ENCODE results near the gene ALG11. TPM values are rescaled to one million over a fixed set of nuclear protein-coding genes. Genes with fewer than 3 reads are reported as not detected.

Gene ALG11
- total RNA-seq, 1 donor from 2014 or later = 36.9 TPM

DNA sequence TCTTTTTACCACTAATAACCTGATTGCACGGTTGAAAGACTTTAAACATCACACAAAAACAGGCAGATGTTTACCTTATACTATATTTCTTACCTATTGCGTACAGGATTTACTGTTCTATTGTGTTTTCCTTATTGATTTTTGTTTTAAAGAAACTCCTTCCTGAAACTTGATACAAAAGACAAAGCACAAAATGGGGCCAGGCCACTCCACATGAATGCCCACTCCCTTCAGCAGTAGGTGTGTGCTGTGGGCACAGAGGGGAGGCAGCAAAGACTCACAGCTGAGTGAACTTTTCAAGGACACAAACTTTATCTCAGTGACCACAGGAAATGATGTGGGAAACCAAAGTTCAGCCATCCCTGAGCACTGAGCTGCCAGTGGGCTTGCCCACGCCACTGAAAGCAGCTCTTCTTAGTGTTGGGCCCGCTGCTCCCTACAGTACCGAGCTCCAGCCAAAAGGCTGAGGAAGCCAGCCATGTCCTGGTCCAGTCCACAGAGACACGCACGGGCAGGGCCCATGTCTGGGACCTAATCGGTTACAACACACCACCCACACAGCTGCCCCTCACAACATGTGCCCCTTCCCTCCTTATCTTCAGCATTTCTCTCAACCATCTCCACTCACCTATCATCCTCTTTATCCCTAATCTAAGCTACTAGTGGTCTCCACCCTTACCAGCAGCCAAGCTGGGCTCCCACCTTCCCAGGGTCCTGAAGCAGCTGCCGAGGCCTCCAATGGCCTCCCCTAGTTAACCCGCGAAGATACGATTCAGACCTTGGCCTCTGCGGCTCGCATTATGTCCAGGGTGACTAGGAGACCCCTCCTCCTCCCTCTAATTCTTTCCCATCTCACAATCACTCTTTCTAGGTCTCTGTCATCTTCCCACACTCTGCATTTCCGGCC lies 40.4 kb upstream of the ALG11 start:
- CTCF ChIA-PET = no interaction called here

DNA sequence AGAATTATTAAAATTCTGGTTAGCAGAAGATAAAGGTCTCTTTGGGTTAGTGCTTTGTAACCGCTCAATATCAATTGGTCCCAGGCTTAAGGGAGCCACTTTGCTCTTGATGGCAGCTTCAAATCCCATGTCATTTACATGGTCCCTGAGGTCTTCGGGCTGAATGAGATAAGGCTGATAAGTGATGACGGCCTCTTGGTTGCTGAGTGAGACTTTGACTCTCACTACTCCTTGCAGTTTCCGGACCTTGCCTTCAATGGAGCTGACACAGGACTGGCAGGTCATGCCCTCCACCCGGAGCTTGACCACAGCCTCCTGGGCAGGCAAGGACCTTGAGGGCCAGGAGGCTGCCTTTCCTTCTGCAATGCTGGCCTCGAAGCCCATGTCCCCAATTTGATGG lies 37.7 kb upstream of the ALG11 start:
- TF ChIP-seq, protein P1, sequence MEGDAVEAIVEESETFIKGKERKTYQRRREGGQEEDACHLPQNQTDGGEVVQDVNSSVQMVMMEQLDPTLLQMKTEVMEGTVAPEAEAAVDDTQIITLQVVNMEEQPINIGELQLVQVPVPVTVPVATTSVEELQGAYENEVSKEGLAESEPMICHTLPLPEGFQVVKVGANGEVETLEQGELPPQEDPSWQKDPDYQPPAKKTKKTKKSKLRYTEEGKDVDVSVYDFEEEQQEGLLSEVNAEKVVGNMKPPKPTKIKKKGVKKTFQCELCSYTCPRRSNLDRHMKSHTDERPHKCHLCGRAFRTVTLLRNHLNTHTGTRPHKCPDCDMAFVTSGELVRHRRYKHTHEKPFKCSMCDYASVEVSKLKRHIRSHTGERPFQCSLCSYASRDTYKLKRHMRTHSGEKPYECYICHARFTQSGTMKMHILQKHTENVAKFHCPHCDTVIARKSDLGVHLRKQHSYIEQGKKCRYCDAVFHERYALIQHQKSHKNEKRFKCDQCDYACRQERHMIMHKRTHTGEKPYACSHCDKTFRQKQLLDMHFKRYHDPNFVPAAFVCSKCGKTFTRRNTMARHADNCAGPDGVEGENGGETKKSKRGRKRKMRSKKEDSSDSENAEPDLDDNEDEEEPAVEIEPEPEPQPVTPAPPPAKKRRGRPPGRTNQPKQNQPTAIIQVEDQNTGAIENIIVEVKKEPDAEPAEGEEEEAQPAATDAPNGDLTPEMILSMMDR (IDR thresholded peaks at IDR 0.05) = no peak
- POLR2A ChIA-PET = no interaction called here
- Mint-ChIP-seq H3K4me3 (no peak overlapping the region), H3K36me3 (ENCODE audit: low read depth) (no peaks in the 10 kb centered on the region), H3K9me3 (no peaks in the 10 kb centered on the region), H3K4me1 (no peaks in the 10 kb centered on the region), H3K27me3 (peaks cover 8% of the 10 kb centered on the region), H3K27ac (no peak overlapping the region)
- ATAC-seq (ENCODE audit: low read depth) = no peak
- DNase-seq = no peak
- CTCF ChIA-PET = no interaction called here
- intact Hi-C loops (cut with micrococcal nuclease) = no loop called here

More for the DNA sequence above, 40.4 kb upstream of the ALG11 start:
- no peak for ATAC-seq (ENCODE audit: low read depth)
- Mint-ChIP-seq H3K4me1 (no peaks in the 10 kb centered on the region), H3K4me3 (no peak overlapping the region), H3K36me3 (ENCODE audit: low read depth) (no peaks in the 10 kb centered on the region), H3K27ac (no peak overlapping the region), H3K27me3 (peaks cover 7% of the 10 kb centered on the region), H3K9me3 (no peaks in the 10 kb centered on the region)
- DNase-seq = no peak
- intact Hi-C loops (cut with micrococcal nuclease) = no loop called here
- TF ChIP-seq, protein P1 (IDR thresholded peaks at IDR 0.05) = no peak
- POLR2A ChIA-PET = no interaction called here

DNA sequence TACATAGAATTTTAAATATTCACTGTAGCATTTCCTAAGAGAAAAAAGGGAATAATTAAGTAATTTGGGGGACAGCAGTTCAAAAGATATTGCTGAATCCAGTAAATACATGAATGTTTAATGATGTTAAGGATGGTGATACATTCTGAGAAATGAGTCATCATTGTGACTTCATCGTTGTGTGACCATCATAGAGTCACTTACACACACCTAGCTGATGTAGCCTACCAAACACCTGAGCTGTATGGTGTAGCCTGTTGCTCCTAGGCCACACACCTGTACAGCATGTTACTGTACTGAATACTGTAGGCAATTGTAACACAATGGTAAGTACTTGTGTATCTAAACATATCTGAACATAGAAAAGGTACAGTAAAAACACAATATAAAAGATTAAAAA lies 35.8 kb upstream of the ALG11 start:
- TF ChIP-seq, protein P1 (IDR thresholded peaks at IDR 0.05) = no peak
- no peaks in the 10 kb centered on the region for H3K9me3 Mint-ChIP-seq
- DNase-seq (no peak), ATAC-seq (ENCODE audit: low read depth) (no peak)
- ChIA-PET CTCF (interaction anchor here (1.0 kb wide), 1 partner anchor 63 kb away, joined by 3 read pairs; no protein-coding TSS in a partner anchor), POLR2A (no interaction called here)
- no peaks in the 10 kb centered on the region for H3K36me3 Mint-ChIP-seq (ENCODE audit: low read depth)
- peaks cover 8% of the 10 kb centered on the region for H3K27me3 Mint-ChIP-seq
- intact Hi-C loops (cut with micrococcal nuclease) = no loop called here
- H3K27ac Mint-ChIP-seq = no peak overlapping the region
- H3K4me1 Mint-ChIP-seq = no peaks in the 10 kb centered on the region
- no peak overlapping the region for H3K4me3 Mint-ChIP-seq

DNA sequence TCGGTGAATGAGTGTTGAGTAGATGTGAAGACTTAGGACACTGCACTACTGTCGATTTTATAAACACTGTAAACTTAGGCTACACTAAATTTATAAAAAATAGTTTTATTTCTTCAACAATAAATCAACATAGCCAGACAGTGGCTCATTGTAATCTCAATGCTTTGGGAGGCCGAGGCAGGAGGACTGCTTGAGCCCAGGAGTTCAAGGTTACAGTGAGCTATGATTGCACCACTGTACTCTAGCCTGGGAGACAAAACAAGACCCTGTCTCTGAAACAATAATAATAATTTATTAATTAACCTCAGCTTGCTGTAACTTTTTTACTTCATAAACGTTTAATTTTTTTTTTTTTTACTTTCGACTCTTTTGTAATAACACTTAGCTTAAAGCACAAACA lies 35.3 kb upstream of the ALG11 start:
- POLR2A ChIA-PET = no interaction called here
- H3K27me3 Mint-ChIP-seq = peaks cover 8% of the 10 kb centered on the region
- CTCF ChIA-PET = no interaction called here

DNA sequence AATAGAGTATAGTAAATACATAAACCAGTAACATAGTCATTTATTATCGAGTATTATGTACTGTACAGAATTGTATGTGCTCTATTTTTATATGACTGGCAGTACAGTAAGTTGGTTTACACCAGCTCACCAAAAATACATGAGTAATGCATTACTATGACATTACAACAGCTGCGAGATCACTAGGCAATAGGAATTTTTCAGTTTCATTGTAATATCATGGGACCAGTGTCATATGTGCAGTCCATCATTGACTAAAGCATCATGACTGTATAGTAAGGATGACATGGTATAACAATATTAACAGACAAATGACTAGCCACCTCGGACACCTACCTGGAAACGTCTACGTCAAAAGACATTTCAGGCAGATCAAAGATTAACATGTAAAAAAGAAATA lies 34.6 kb upstream of the ALG11 start:
- POLR2A ChIA-PET = no interaction called here
- H3K9me3 Mint-ChIP-seq = no peaks in the 10 kb centered on the region

More for the DNA sequence above, 35.3 kb upstream of the ALG11 start:
- no peak overlapping the region for H3K4me3 Mint-ChIP-seq
- ATAC-seq (ENCODE audit: low read depth) (no peak), DNase-seq (no peak)
- H3K9me3 Mint-ChIP-seq = no peaks in the 10 kb centered on the region
- TF ChIP-seq, protein P1 (IDR thresholded peaks at IDR 0.05) = no peak
- H3K27ac Mint-ChIP-seq = no peak overlapping the region
- H3K4me1 Mint-ChIP-seq = no peaks in the 10 kb centered on the region
- intact Hi-C loops (cut with micrococcal nuclease) = no loop called here
- no peaks in the 10 kb centered on the region for H3K36me3 Mint-ChIP-seq (ENCODE audit: low read depth)

More for the DNA sequence above, 34.6 kb upstream of the ALG11 start:
- H3K27ac Mint-ChIP-seq = no peak overlapping the region
- ATAC-seq (ENCODE audit: low read depth) (no peak), DNase-seq (no peak)
- peaks cover 4% of the 10 kb centered on the region for H3K27me3 Mint-ChIP-seq
- CTCF ChIA-PET = no interaction called here
- TF ChIP-seq, protein P1 (IDR thresholded peaks at IDR 0.05) = no peak
- no peak overlapping the region for H3K4me3 Mint-ChIP-seq
- H3K36me3 Mint-ChIP-seq (ENCODE audit: low read depth) = no peaks in the 10 kb centered on the region
- H3K4me1 Mint-ChIP-seq = no peaks in the 10 kb centered on the region
- intact Hi-C loops (cut with micrococcal nuclease) = no loop called here
